Ovary (tissue), 3 donors: ENCODE measurements around the gene NCAPG.

Experiments
- POLR2A ChIP-seq: fragments of 450-650 bp; IDR thresholded peaks from one replicate; pipeline ENCODE4 v1.6.1; 2017; ENCODE audit warnings: antibody characterized with exemption, mild to moderate bottlenecking, moderate library complexity
- TF ChIP-seq, protein P1 (sequence below), 3 donors: fragments of 450-650 bp in 2 of 3; fragments of 200-600 bp in 1 of 3; IDR thresholded peaks; one replicate each; pipeline versions ENCODE4 v1.5.1 to v1.8.0; 2016 to 2022; ENCODE audit warnings: antibody characterized with exemption in 3 of 3, mild to moderate bottlenecking in 1 of 3
- donor health status: DM: no; HTN: no; CAD: no.

DNA sequence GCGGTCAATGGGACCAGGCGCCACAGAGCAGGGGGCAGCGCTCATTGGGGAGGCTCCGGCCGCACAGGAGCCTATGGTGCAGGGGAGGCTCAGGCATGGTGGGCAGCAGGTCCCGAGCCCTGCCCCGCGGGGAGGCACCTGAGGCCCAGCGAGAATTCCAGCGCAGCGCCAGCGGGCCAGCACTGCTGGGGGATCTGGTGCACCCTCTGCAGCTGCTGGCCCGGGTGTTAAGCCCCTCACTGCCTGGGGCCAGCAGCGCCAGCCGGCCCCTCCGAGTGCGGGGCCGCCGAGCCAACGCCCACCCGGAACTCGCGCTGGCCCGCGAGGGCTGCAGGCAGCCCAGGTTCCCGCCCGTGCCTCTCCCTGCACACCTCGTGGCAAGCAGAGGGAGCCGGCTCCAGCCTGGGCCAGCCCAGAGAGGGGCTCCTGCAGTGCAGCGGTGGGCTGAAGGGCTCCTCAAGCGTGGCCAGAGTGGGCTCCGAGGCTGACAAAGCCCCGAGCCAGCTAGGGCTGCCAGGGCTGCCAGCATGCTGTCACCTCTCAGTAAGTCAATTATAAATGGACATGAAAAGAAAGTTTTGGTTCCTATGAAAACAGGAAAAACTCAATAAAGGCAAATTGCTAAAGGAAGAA, 43.8 kb upstream of the NCAPG start:
- TF ChIP-seq, protein P1, sequence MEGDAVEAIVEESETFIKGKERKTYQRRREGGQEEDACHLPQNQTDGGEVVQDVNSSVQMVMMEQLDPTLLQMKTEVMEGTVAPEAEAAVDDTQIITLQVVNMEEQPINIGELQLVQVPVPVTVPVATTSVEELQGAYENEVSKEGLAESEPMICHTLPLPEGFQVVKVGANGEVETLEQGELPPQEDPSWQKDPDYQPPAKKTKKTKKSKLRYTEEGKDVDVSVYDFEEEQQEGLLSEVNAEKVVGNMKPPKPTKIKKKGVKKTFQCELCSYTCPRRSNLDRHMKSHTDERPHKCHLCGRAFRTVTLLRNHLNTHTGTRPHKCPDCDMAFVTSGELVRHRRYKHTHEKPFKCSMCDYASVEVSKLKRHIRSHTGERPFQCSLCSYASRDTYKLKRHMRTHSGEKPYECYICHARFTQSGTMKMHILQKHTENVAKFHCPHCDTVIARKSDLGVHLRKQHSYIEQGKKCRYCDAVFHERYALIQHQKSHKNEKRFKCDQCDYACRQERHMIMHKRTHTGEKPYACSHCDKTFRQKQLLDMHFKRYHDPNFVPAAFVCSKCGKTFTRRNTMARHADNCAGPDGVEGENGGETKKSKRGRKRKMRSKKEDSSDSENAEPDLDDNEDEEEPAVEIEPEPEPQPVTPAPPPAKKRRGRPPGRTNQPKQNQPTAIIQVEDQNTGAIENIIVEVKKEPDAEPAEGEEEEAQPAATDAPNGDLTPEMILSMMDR (IDR thresholded peaks at IDR 0.05), result no peak
- TF ChIP-seq POLR2A, result no peak
